MCF 10A (cell line): ENCODE results near the gene TPP1. TPM values are rescaled to one million over a fixed set of nuclear protein-coding genes. Genes with fewer than 3 reads are reported as not detected.

ENCODE experiments used
- BruUV-seq: library from RNA; stranded (reverse); fragments of 400-500 nt; replicated peaks from 2 replicates; lab custom pipeline; 2021; lab: Mats Ljungman, UMichigan
- CTCF ChIA-PET: fragments of 300-600 bp; sonication (Branson Sonifier 250); formaldehyde crosslinking; extraction: SDS; loops from one replicate; lab custom pipeline; 2021; ENCODE audit warnings: antibody characterized with exemption, inconsistent platforms; lab: Yijun Ruan, JAX
- POLR2A ChIA-PET: fragments of 300-600, 350-650 bp; sonication (Branson Sonifier 250); formaldehyde crosslinking; extraction: SDS; loops from one replicate; lab custom pipeline; 2020; ENCODE audit warnings: antibody characterized with exemption, inconsistent platforms; lab: Yijun Ruan, JAX
- DNase-seq: peaks from one replicate; pipeline ENCODE4 v3.0.0-alpha.2; 2018; ENCODE audit not compliant: unreplicated experiment
- H3K27ac Mint-ChIP-seq: one replicate; pipeline ENCODE4 v1.8.0; 2022; ENCODE audit warnings: mild to moderate bottlenecking, low read depth, mixed read lengths; ENCODE audit not compliant: unreplicated experiment
- H3K27me3 Mint-ChIP-seq: one replicate; pipeline ENCODE4 v1.8.0; 2022; ENCODE audit warnings: mixed read lengths; ENCODE audit not compliant: insufficient read depth, unreplicated experiment
- H3K36me3 Mint-ChIP-seq: one replicate; pipeline ENCODE4 v1.8.0; 2022; ENCODE audit warnings: mild to moderate bottlenecking, moderate library complexity, mixed read lengths; ENCODE audit not compliant: insufficient read depth, unreplicated experiment
- H3K4me1 Mint-ChIP-seq: one replicate; pipeline ENCODE4 v1.8.0; 2022; ENCODE audit warnings: mixed read lengths; ENCODE audit not compliant: insufficient read depth, unreplicated experiment
- H3K4me3 Mint-ChIP-seq: one replicate; pipeline ENCODE4 v1.8.0; 2022; ENCODE audit warnings: mild to moderate bottlenecking, moderate library complexity, mixed read lengths; ENCODE audit not compliant: unreplicated experiment
- H3K9me3 Mint-ChIP-seq: one replicate; pipeline ENCODE4 v1.8.0; 2022; ENCODE audit warnings: mixed read lengths; ENCODE audit not compliant: unreplicated experiment
- CTCF ChIP-seq: fragments of 200-600 bp; IDR thresholded peaks from one replicate; pipeline ENCODE4 v1.8.0; 2022; ENCODE audit warnings: antibody characterized with exemption, mild to moderate bottlenecking; ENCODE audit not compliant: unreplicated experiment
- intact Hi-C: fragments of 100-400 bp; cut with micrococcal nuclease; formaldehyde crosslinking; loops from 2 replicates; pipeline ENCODE4 v1.14.1; 2022
- total RNA-seq: library from RNA; stranded (reverse); gene quantifications from 2 replicates; pipeline ENCODE4 v1.2.3, GENCODE V29; 2022

TPP1 gene
- total RNA-seq, 1 experiment from 2014 or later = 26.9 TPM

- Mint-ChIP-seq H3K27me3 (no peaks in the 10 kb centered on the region), H3K27ac (no peak overlapping the region), H3K9me3 (no peaks in the 10 kb centered on the region), H3K36me3 (no peaks in the 10 kb centered on the region), H3K4me1 (no peaks in the 10 kb centered on the region), H3K4me3 (no peak overlapping the region)
- intact Hi-C loops = no loop called here
- POLR2A ChIA-PET = no interaction called here
- CTCF ChIA-PET = no interaction called here
- TF ChIP-seq CTCF = no peak
- DNase-seq = no peak
- no TSS peak for BruUV-seq
Measured at GRCh38 chr11:6647836-6648235, 28.6 kb upstream of the TPP1 start.

- intact Hi-C loops = no loop called here
- H3K4me3 Mint-ChIP-seq = no peak overlapping the region
- CTCF ChIA-PET = interaction anchor here (0.5 to 0.6 kb wide), 2 partner anchors 10 to 27 kb away, joined by 3 read pairs; no protein-coding TSS in a partner anchor
Measured at GRCh38 chr11:6646918-6647679, 27.9 kb upstream of the TPP1 start.

GRCh38 chr11:6646576-6646917, 27.3 kb upstream of the TPP1 start:
- Mint-ChIP-seq H3K27ac (no peak overlapping the region), H3K9me3 (no peaks in the 10 kb centered on the region), H3K4me1 (no peaks in the 10 kb centered on the region), H3K27me3 (no peaks in the 10 kb centered on the region), H3K36me3 (no peaks in the 10 kb centered on the region), H3K4me3 (no peak overlapping the region)
- ChIA-PET CTCF (interaction anchor here (0.5 to 0.6 kb wide), 2 partner anchors 11 to 26 kb away, joined by 3 read pairs; no protein-coding TSS in a partner anchor), POLR2A (no interaction called here)
- intact Hi-C loops = no loop called here
- TF ChIP-seq CTCF = no peak
- no TSS peak for BruUV-seq
- no peak for DNase-seq

More at GRCh38 chr11:6646918-6647679, 27.9 kb upstream of the TPP1 start:
- Mint-ChIP-seq H3K36me3 (no peaks in the 10 kb centered on the region), H3K27ac (no peak overlapping the region), H3K9me3 (no peaks in the 10 kb centered on the region), H3K4me1 (no peaks in the 10 kb centered on the region), H3K27me3 (no peaks in the 10 kb centered on the region)
- POLR2A ChIA-PET = no interaction called here
- BruUV-seq = no TSS peak
- TF ChIP-seq CTCF = no peak
- DNase-seq = no peak

- no peak for TF ChIP-seq CTCF
- ChIA-PET CTCF (no interaction called here), POLR2A (no interaction called here)
- no peak for DNase-seq
- Mint-ChIP-seq H3K27me3 (no peaks in the 10 kb centered on the region), H3K27ac (no peak overlapping the region), H3K4me3 (no peak overlapping the region), H3K9me3 (no peaks in the 10 kb centered on the region), H3K36me3 (no peaks in the 10 kb centered on the region), H3K4me1 (no peaks in the 10 kb centered on the region)
- no TSS peak for BruUV-seq
- intact Hi-C loops = no loop called here
Measured at GRCh38 chr11:6646071-6646470, 26.8 kb upstream of the TPP1 start.
